Brain pericyte (primary cell): ENCODE data around the gene GNAO1.

Experiments used
- DNase-seq: peaks from one replicate; pipeline ENCODE4 v3.0.0-alpha.2; 2012; ENCODE audit warnings: low read depth, low spot score

The GNAO1 gene

GRCh38 chr16:56289416-56289815, 98.1 kb downstream of the GNAO1 start:
- DNase-seq = no peak

GRCh38 chr16:56289862-56290261, 98.6 kb downstream of the GNAO1 start:
- no peak for DNase-seq

GRCh38 chr16:56294014-56294413, 102.7 kb downstream of the GNAO1 start:
- no peak for DNase-seq

- no peak for DNase-seq
These were observed 103.3 kb downstream of the GNAO1 start for GRCh38 chr16:56294579-56294978.

GRCh38 chr16:56295059-56295665, 103.9 kb downstream of the GNAO1 start:
- no peak for DNase-seq

- DNase-seq = no peak
These were observed 104.6 kb downstream of the GNAO1 start for GRCh38 chr16:56295739-56296527.

- DNase-seq = no peak
These were observed 106.4 kb downstream of the GNAO1 start for GRCh38 chr16:56297684-56298083.

GRCh38 chr16:56298116-56298515, 106.8 kb downstream of the GNAO1 start:
- DNase-seq = no peak

GRCh38 chr16:56298948-56299596, 107.8 kb downstream of the GNAO1 start:
- DNase-seq = no peak

- no peak for DNase-seq
These were observed 108.9 kb downstream of the GNAO1 start for GRCh38 chr16:56300242-56300623.

GRCh38 chr16:56300891-56301850, 109.9 kb downstream of the GNAO1 start:
- DNase-seq = no peak

- no peak for DNase-seq
These were observed 111.2 kb downstream of the GNAO1 start for GRCh38 chr16:56302506-56302905.

GRCh38 chr16:56303066-56303715, 111.9 kb downstream of the GNAO1 start:
- no peak for DNase-seq

- no peak for DNase-seq
These were observed 112.6 kb downstream of the GNAO1 start for GRCh38 chr16:56303880-56304279.

- DNase-seq = no peak
These were observed 114.8 kb downstream of the GNAO1 start for GRCh38 chr16:56305956-56306565.

GRCh38 chr16:56306690-56307533, 115.6 kb downstream of the GNAO1 start:
- DNase-seq = no peak

GRCh38 chr16:56307534-56307873, 116.2 kb downstream of the GNAO1 start:
- no peak for DNase-seq

- no peak for DNase-seq
These were observed 117.7 kb downstream of the GNAO1 start for GRCh38 chr16:56309008-56309407.

GRCh38 chr16:56310690-56311089, 119.4 kb downstream of the GNAO1 start:
- DNase-seq = no peak
